B cell (primary cell): ENCODE measurements around the gene MCHR1. TPM values are rescaled to one million over a fixed set of nuclear protein-coding genes. Genes with fewer than 3 reads are reported as not detected.

Source experiments
- ATAC-seq: fragments of 200-7000 bp; cut with Tn5 transposase; one replicate; pipeline ENCODE4 v1.10.0; 2021; ENCODE audit warnings: low read depth, mild to moderate bottlenecking, moderate number of reproducible peaks, moderate library complexity
- CTCF ChIA-PET: fragments of 350-600 bp; sonication (Branson Sonifier 250); formaldehyde crosslinking; loops from one replicate; lab custom pipeline; 2021; ENCODE audit warnings: antibody characterized with exemption, inconsistent platforms; lab: Charles Lee
- POLR2A ChIA-PET: fragments of 350-600 bp; sonication (Branson Sonifier 250); formaldehyde crosslinking; loops from one replicate; lab custom pipeline; 2021; ENCODE audit warnings: antibody characterized with exemption; lab: Charles Lee
- DNase-seq: peaks from one replicate; pipeline ENCODE4 v3.0.0; 2013
- H2AFZ ChIP-seq: 2 replicates; pipeline ENCODE4 v1.6.1; 2012; ENCODE audit warnings: mild to moderate bottlenecking, low read depth, low read length; ENCODE audit not compliant: insufficient read depth, poor library complexity, severe bottlenecking
- H3K27ac ChIP-seq, 2 donors: 1 replicate in 1 of 2; 2 replicates in 1 of 2; pipeline ENCODE4 v1.5.1; 2012 to 2013; ENCODE audit warnings: low read length in 2 of 2, mild to moderate bottlenecking in 2 of 2, moderate library complexity in 1 of 2
- H3K27me3 ChIP-seq, 4 experiments: fragments of 200-600 bp in 1 of 4; sonication (generic) in 1 of 4; replicated peaks in 1 of 4; 1 replicate in 2 of 4; 2 replicates in 2 of 4; pipeline versions ENCODE4 v1.6.1 to v1.7.0; 2013 to 2016; ENCODE audit warnings: low read length in 3 of 4, mild to moderate bottlenecking in 2 of 4, mixed read lengths in 1 of 4, moderate library complexity in 1 of 4; ENCODE audit not compliant: insufficient read depth in 4 of 4, control insufficient read depth in 3 of 4; ENCODE audit errors: control extremely low read depth in 1 of 4
- H3K36me3 ChIP-seq, 2 experiments: replicated peaks in 1 of 2; 1 replicate in 1 of 2; 2 replicates in 1 of 2; pipeline versions ENCODE4 v1.6.1 to v1.7.1; 2013; ENCODE audit warnings: low read length in 1 of 2; ENCODE audit not compliant: insufficient read depth in 2 of 2, control insufficient read depth in 1 of 2; ENCODE audit errors: control extremely low read depth in 1 of 2, extremely low read depth in 1 of 2
- H3K4me1 ChIP-seq, 2 donors: fragments of 200-600 bp in 1 of 2; sonication (generic) in 1 of 2; 1 replicate in 1 of 2; 2 replicates in 1 of 2; pipeline versions ENCODE4 v1.5.1 to v1.6.1; 2013 to 2017; ENCODE audit warnings: low read length in 2 of 2; ENCODE audit not compliant: control insufficient read depth in 2 of 2, insufficient read depth in 2 of 2
- H3K4me2 ChIP-seq: replicated peaks from 2 replicates; pipeline ENCODE3; 2012; ENCODE audit warnings: mild to moderate bottlenecking, low read depth, low read length; ENCODE audit not compliant: poor library complexity, severe bottlenecking
- H3K4me3 ChIP-seq, 5 experiments: fragments of 200-600 bp in 1 of 5; sonication (generic) in 1 of 5; 1 replicate in 3 of 5; 2 replicates in 2 of 5; pipeline versions ENCODE4 v1.5.1 to v1.7.0; 2011 to 2016; ENCODE audit warnings: low read length in 4 of 5, mild to moderate bottlenecking in 4 of 5, low read depth in 2 of 5, control low read depth in 1 of 5, moderate library complexity in 1 of 5; ENCODE audit not compliant: insufficient read depth in 1 of 5; ENCODE audit errors: control extremely low read depth in 1 of 5, extremely low read depth in 1 of 5
- H3K79me2 ChIP-seq: fragments of 200-600 bp; sonication (generic); one replicate; pipeline ENCODE4 v1.6.0; 2016; ENCODE audit warnings: low read length; ENCODE audit not compliant: control insufficient read depth, insufficient read depth
- H3K9ac ChIP-seq: fragments of 200-600 bp; sonication (generic); 2 replicates; pipeline ENCODE4 v1.6.1; 2017; ENCODE audit warnings: mild to moderate bottlenecking, low read length, moderate library complexity
- H3K9me3 ChIP-seq, 3 donors: one replicate each; pipeline versions ENCODE4 v1.6.1 to v1.7.1; 2013; ENCODE audit warnings: low read length in 2 of 3; ENCODE audit not compliant: control insufficient read depth in 2 of 3, insufficient read depth in 1 of 3; ENCODE audit errors: control extremely low read depth in 1 of 3
- H4K20me1 ChIP-seq: 2 replicates; pipeline ENCODE4 v1.6.0; 2012; ENCODE audit warnings: mild to moderate bottlenecking, low read length; ENCODE audit not compliant: insufficient read depth, control insufficient read depth, poor library complexity, severe bottlenecking
- H3K27ac Mint-ChIP-seq: one replicate; pipeline ENCODE4 v1.8.0; 2021; ENCODE audit warnings: mixed read lengths
- H3K27me3 Mint-ChIP-seq: one replicate; pipeline ENCODE4 v1.8.0; 2021; ENCODE audit warnings: mixed read lengths
- H3K4me1 Mint-ChIP-seq: one replicate; pipeline ENCODE4 v1.8.0; 2021; ENCODE audit warnings: mixed read lengths
- H3K4me3 Mint-ChIP-seq: one replicate; pipeline ENCODE4 v1.8.0; 2021; ENCODE audit warnings: mixed read lengths
- H3K9me3 Mint-ChIP-seq: one replicate; pipeline ENCODE4 v1.8.0; 2022; ENCODE audit warnings: mixed read lengths; ENCODE audit not compliant: insufficient read depth
- EZH2 ChIP-seq: IDR thresholded peaks from 2 replicates; pipeline ENCODE4 v1.6.1; 2012; ENCODE audit warnings: borderline replicate concordance, low read depth, mild to moderate bottlenecking, moderate library complexity, low read length; ENCODE audit not compliant: insufficient read depth, poor library complexity, severe bottlenecking
- WGBS: methylation state at CpG from one replicate; pipeline ENCODE4 v1.1.5; 2013; ENCODE audit warnings: missing lambda C conversion rate; ENCODE audit not compliant: insufficient coverage; 5-methylcytosine and 5-hydroxymethylcytosine counted together
- intact Hi-C: fragments of 100-400 bp; cut with micrococcal nuclease; formaldehyde crosslinking; loops from one replicate; pipeline ENCODE4 v1.10.0; 2022
- polyA plus RNA-seq: library from polyadenylated mRNA; depleted of rRNA; stranded (reverse); fragments of >200 nt; gene quantifications from 2 replicates; pipeline ENCODE4 v1.2.3, GENCODE V29; 2012
- total RNA-seq, 2 donors: library from RNA; stranded (reverse); fragments of 120-200 nt in 1 of 2; gene quantifications; 1 replicate in 1 of 2; 2 replicates in 1 of 2; pipeline versions ENCODE4 v1.2.3 to v1.2.4, GENCODE V29; 2013 to 2022
- TF ChIP-seq, protein P1 (sequence below): fragments of 200-600 bp; IDR thresholded peaks from one replicate; pipeline ENCODE4 v1.8.0; 2022; ENCODE audit warnings: antibody characterized with exemption, mild to moderate bottlenecking

Gene MCHR1
- total and polyA plus RNA-seq, 2 donors (not counting 1 experiment from before 2014, with no cell fraction given) = not detected

- 93% methylated on average over 7 of the region's 7 CpGs for WGBS
Measured at GRCh38 chr22:40671796-40672360, 7.4 kb upstream of the MCHR1 start.

GRCh38 chr22:40673017-40673416 is 6.3 kb upstream of the MCHR1 start:
- Histone ChIP-seq H3K36me3 (no peaks in the 10 kb centered on the region), H3K27ac (no peak overlapping the region), H3K4me3 (no peak overlapping the region), H4K20me1 (no peaks in the 10 kb centered on the region), H3K27me3 (no peaks in the 10 kb centered on the region), H3K9me3 (no peaks in the 10 kb centered on the region), H3K4me2 (no peak overlapping the region), H3K9ac (no peak overlapping the region), H2AFZ (no peak overlapping the region), H3K79me2 (no peaks in the 10 kb centered on the region), H3K4me1 (no peaks in the 10 kb centered on the region)
- CTCF ChIA-PET = no interaction called here
- 100% methylated on average over 1 of the region's 4 CpGs for WGBS
- Mint-ChIP-seq H3K4me1 (no peaks in the 10 kb centered on the region), H3K4me3 (no peak overlapping the region), H3K27ac (no peak overlapping the region), H3K9me3 (no peaks in the 10 kb centered on the region), H3K27me3 (no peaks in the 10 kb centered on the region)
- DNase-seq = no peak
- intact Hi-C loops = no loop called here
- TF ChIP-seq, protein P1, sequence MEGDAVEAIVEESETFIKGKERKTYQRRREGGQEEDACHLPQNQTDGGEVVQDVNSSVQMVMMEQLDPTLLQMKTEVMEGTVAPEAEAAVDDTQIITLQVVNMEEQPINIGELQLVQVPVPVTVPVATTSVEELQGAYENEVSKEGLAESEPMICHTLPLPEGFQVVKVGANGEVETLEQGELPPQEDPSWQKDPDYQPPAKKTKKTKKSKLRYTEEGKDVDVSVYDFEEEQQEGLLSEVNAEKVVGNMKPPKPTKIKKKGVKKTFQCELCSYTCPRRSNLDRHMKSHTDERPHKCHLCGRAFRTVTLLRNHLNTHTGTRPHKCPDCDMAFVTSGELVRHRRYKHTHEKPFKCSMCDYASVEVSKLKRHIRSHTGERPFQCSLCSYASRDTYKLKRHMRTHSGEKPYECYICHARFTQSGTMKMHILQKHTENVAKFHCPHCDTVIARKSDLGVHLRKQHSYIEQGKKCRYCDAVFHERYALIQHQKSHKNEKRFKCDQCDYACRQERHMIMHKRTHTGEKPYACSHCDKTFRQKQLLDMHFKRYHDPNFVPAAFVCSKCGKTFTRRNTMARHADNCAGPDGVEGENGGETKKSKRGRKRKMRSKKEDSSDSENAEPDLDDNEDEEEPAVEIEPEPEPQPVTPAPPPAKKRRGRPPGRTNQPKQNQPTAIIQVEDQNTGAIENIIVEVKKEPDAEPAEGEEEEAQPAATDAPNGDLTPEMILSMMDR = no peak
- TF ChIP-seq EZH2 = no peak
- no peak for ATAC-seq
- POLR2A ChIA-PET = interaction anchor here (0.6 kb wide), 1 partner anchor 17 kb away, joined by 9 read pairs; no protein-coding TSS in a partner anchor

More at GRCh38 chr22:40671796-40672360, 7.4 kb upstream of the MCHR1 start:
- POLR2A ChIA-PET = no interaction called here
- Mint-ChIP-seq H3K27ac (no peak overlapping the region), H3K4me1 (no peaks in the 10 kb centered on the region), H3K4me3 (no peak overlapping the region), H3K27me3 (no peaks in the 10 kb centered on the region), H3K9me3 (no peaks in the 10 kb centered on the region)
- Histone ChIP-seq H4K20me1 (no peaks in the 10 kb centered on the region), H3K27ac (no peak overlapping the region), H3K4me1 (no peaks in the 10 kb centered on the region), H3K9me3 (no peaks in the 10 kb centered on the region), H3K36me3 (no peaks in the 10 kb centered on the region), H3K4me2 (no peak overlapping the region), H2AFZ (no peak overlapping the region), H3K4me3 (no peak overlapping the region), H3K9ac (no peak overlapping the region), H3K79me2 (no peaks in the 10 kb centered on the region), H3K27me3 (no peaks in the 10 kb centered on the region)
- no peak for TF ChIP-seq EZH2
- TF ChIP-seq, protein P1 = no peak
- intact Hi-C loops = no loop called here
- CTCF ChIA-PET = interaction anchor here (0.8 kb wide), 1 partner anchor 12 kb away, joined by 3 read pairs; no protein-coding TSS in a partner anchor
- ATAC-seq = no peak
- DNase-seq = no peak
